Fibroblast of pulmonary artery (primary cell): Measurements from ENCODE around the gene PKD1L1.

ENCODE experiments used
- DNase-seq: peaks from one replicate; pipeline ENCODE4 v3.0.0-alpha.2; 2010; ENCODE audit warnings: low read depth
- H3K4me3 ChIP-seq: replicated peaks from 2 replicates; pipeline ENCODE4 v1.5.1; 2011; ENCODE audit warnings: low read depth, mild to moderate bottlenecking, control low read depth, low read length, moderate library complexity
- TF ChIP-seq, protein P1 (sequence below): IDR thresholded peaks from 2 replicates; pipeline ENCODE4 v1.5.1; 2011; ENCODE audit warnings: mild to moderate bottlenecking, control low read depth, low read length, inconsistent platforms; ENCODE audit errors: missing control alignments

Gene PKD1L1

DNA sequence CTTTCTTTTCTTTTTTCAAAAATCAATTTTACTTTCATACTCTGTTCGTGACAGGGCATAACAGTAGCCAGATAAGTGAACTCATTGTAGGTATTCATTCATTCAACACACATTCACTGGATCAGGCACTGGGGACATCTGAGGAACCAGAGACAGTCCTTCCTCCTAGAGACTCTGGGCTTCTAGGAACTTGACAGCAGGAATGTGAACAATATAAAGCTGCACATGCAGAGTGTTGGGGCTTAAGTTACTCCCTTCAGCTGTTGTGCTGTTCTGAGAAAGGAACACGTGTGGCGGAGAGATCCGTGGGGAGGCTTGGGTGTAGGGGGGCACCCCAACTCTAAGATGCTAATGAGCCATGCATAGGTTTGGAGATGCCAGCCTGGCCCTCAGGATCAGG is 120.4 kb downstream of the PKD1L1 start:
- DNase-seq: no peak
- H3K4me3 ChIP-seq: no peak overlapping the region
- TF ChIP-seq, protein P1, sequence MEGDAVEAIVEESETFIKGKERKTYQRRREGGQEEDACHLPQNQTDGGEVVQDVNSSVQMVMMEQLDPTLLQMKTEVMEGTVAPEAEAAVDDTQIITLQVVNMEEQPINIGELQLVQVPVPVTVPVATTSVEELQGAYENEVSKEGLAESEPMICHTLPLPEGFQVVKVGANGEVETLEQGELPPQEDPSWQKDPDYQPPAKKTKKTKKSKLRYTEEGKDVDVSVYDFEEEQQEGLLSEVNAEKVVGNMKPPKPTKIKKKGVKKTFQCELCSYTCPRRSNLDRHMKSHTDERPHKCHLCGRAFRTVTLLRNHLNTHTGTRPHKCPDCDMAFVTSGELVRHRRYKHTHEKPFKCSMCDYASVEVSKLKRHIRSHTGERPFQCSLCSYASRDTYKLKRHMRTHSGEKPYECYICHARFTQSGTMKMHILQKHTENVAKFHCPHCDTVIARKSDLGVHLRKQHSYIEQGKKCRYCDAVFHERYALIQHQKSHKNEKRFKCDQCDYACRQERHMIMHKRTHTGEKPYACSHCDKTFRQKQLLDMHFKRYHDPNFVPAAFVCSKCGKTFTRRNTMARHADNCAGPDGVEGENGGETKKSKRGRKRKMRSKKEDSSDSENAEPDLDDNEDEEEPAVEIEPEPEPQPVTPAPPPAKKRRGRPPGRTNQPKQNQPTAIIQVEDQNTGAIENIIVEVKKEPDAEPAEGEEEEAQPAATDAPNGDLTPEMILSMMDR: no peak

DNA sequence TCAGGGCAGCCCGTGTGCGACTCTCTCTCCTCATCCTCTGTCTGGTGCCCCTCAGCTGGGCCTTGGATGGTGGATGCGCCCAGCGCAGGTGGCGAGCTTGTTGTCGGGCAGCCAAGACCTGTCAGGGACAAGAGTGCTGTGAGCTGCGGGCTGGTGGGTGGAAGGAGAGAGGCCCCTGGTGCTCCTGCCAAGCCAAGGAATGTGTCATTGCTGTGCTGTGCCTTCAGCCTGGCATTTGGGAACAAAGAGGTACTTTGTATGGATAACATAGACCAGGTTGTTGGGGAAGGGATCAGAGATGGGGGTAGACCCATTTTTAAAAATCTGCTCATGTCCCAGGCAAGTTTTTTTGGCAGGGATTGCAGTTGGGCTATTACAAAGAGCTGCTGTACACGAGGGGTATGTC is 120.9 kb downstream of the PKD1L1 start:
- TF ChIP-seq, protein P1: no peak
- no peak for DNase-seq
- no peak overlapping the region for H3K4me3 ChIP-seq

DNA sequence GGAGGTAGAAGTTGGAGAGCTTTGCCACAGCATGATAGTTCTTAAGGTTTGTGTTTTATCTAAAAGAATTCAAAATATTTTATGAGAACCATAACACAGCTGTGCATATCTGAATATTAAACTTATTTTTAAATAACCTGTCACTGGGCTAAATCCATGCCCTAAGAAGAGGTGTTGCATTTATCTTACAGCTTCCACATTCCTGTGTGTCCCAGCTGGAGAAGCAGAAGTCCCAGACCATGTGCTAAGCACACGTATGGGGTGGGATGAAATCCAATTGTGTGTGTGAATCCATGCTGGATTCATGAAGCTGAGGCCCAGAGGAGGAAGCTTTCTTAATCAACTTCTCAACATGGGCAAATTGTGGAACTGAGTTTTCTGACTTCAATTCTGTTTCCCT is 121.5 kb downstream of the PKD1L1 start:
- no peak for DNase-seq
- TF ChIP-seq, protein P1: no peak
- H3K4me3 ChIP-seq: no peak overlapping the region

DNA sequence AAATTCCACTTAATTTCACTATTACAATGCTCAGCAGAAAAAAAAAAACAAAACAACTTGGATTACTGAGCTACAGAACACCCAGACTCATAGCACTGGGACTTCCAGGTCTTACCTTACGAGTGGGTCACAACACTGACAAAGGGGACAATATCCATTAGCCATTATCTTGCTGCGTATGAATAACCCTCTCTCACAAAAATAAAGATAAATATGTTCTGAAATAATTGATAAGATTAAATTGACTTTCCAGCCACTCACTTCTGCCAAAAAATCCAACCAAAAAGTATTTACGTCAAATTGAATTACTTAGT is 128.7 kb downstream of the PKD1L1 start:
- no peak for DNase-seq
- no peak overlapping the region for H3K4me3 ChIP-seq
- TF ChIP-seq, protein P1: no peak

DNA sequence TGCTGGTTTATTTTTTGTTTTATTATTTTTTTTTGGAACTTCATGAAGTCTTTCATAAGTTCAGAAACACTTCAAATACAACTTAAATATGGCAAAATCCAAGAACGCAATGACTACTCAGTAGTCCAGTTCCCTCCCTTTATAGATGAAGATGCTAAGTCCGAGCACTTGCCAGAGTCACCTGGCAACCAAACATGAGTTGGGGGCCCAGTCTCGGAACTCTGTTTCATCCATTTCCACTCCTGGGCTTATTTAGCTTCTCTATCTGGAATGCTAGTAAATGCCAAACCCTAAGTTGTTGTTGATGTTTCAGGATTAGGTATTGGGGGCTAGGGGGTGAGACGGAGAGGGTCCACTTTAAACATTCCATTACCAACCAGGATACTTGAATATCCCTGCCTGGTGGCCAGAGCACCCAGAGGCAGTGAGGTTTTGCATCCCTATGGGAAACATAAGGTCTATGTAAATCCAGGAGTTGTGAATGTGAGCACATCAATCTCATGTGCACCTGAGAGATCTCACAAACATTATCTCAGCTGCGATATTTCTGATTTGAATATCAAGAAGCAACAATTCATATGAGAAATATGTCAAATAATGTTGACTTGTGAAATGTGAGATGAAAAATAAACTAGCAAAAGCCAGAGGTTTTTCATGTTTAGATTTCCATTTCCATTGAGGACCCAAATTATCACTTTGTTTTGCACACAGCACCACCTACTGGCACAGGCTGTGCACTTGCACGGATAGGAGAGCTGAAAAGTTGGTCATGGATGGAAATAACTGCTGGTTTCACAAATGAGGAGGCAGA is 129.3 kb downstream of the PKD1L1 start:
- DNase-seq: peak; percentile 87
- H3K4me3 ChIP-seq: no peak overlapping the region
- TF ChIP-seq, protein P1: no peak

DNA sequence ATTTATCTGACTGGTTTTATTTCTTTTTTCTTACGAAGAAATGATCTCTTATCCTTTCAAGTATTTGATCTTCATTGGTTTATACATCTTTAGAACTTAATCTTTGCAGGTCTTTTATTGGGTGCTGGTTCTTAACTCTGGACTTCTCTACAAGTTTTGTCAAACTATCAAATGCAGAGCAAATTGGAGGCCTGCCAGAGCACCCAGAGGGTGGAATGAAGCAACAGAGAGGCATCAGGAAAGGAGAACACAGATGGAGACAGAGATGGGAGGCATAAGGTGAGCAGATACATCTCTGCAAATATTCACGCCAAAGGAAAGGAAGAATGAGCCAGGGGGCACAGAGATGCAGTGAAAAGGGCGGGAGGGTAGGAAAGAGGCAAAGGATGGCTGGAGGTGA is 130.3 kb downstream of the PKD1L1 start:
- no peak overlapping the region for H3K4me3 ChIP-seq
- TF ChIP-seq, protein P1: no peak
- DNase-seq: peak; percentile 39

DNA sequence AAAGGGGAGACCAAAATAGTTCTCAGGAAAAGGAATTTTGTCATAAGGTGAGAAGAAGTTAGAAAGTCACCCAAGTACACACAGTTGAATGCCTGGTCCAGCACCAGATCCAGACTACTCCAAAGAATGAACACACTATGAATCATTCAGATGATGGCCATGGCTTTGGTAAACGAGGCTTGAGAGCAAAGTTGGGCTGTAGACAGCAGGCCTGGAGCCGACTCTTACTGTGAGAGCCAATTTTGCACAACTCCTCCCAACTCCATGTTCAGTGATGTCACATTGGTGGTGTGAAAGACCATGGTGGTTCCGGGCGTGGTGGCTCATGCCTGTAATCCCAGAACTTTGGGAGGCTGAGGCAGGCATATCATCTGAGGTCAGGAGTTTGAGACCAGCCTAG is 131.6 kb downstream of the PKD1L1 start:
- H3K4me3 ChIP-seq: no peak overlapping the region
- DNase-seq: peak; percentile 25
- TF ChIP-seq, protein P1: no peak
